SU-DHL-6 (cell line): ENCODE results near the gene TMED1.

Source experiments
- CTCF ChIP-seq: fragments of 200-600 bp; sonication (generic); IDR thresholded peaks from one replicate; pipeline ENCODE4 v1.5.1; 2017; ENCODE audit warnings: antibody characterized with exemption, mild to moderate bottlenecking, low read length, moderate library complexity; ENCODE audit not compliant: insufficient read depth, poor library complexity, severe bottlenecking
- EZH2phosphoT487 ChIP-seq: fragments of 200-600 bp; sonication (generic), shearing (Covaris generic); conservative IDR thresholded peaks from 2 replicates; pipeline ENCODE4 v1.6.1; 2018; ENCODE audit warnings: mild to moderate bottlenecking, antibody characterized with exemption, low read length, moderate library complexity, mixed read lengths

- no peak for TF ChIP-seq CTCF
- no peak for TF ChIP-seq EZH2phosphoT487
Observed at GRCh38 chr19:10826846-10827245, 9.2 kb downstream of the TMED1 start.
